CD4-positive, CD25-positive, alpha-beta regulatory T cell (primary cell): ENCODE data around the gene GRIK4. TPM values are rescaled to one million over a fixed set of nuclear protein-coding genes. Genes with fewer than 3 reads are reported as not detected.

ENCODE experiments used
- ATAC-seq, 2 donors: fragments of 150-1000 bp; cut with Tn5 transposase; one replicate each; pipeline ENCODE4 v1.10.0; 2021; ENCODE audit warnings: low read depth in 2 of 2, moderate number of reproducible peaks in 2 of 2, moderate library complexity in 1 of 2
- DNase-seq, 3 donors: peaks; one replicate each; pipeline versions ENCODE4 v3.0.0 to v3.0.0-alpha.2; 2012 to 2022; ENCODE audit warnings: mixed read lengths in 1 of 3
- H3K27ac ChIP-seq: one replicate; pipeline ENCODE4 v1.7.0; 2013; ENCODE audit warnings: mild to moderate bottlenecking, low read length; ENCODE audit not compliant: insufficient read depth, poor library complexity, severe bottlenecking
- H3K27me3 ChIP-seq: one replicate; pipeline ENCODE4 v1.7.0; 2013; ENCODE audit warnings: low read length; ENCODE audit not compliant: control insufficient read depth, insufficient read depth
- H3K36me3 ChIP-seq: one replicate; pipeline ENCODE4 v1.7.0; 2013; ENCODE audit warnings: mild to moderate bottlenecking, low read length, moderate library complexity; ENCODE audit not compliant: control insufficient read depth, insufficient read depth
- H3K4me1 ChIP-seq: 2 replicates; pipeline ENCODE4 v1.7.0; 2013; ENCODE audit warnings: mild to moderate bottlenecking, low read length; ENCODE audit not compliant: insufficient read depth, control insufficient read depth, poor library complexity, severe bottlenecking
- H3K4me3 ChIP-seq: one replicate; pipeline ENCODE4 v1.7.0; 2013; ENCODE audit warnings: low read depth, mild to moderate bottlenecking, low read length, moderate library complexity
- H3K9me3 ChIP-seq, 2 experiments: 1 replicate in 1 of 2; 2 replicates in 1 of 2; pipeline ENCODE4 v1.7.0; 2013; ENCODE audit warnings: low read length in 2 of 2, mild to moderate bottlenecking in 1 of 2, moderate library complexity in 1 of 2; ENCODE audit not compliant: control insufficient read depth in 2 of 2
- H3K27ac Mint-ChIP-seq, 3 donors: one replicate each; pipeline ENCODE4 v1.8.0; 2020 to 2022; ENCODE audit warnings: mild to moderate bottlenecking in 3 of 3, mixed read lengths in 3 of 3, moderate library complexity in 2 of 3
- H3K27me3 Mint-ChIP-seq: one replicate; pipeline ENCODE4 v1.8.0; 2022; ENCODE audit warnings: mild to moderate bottlenecking, mixed read lengths
- H3K36me3 Mint-ChIP-seq: one replicate; pipeline ENCODE4 v1.8.0; 2020; ENCODE audit warnings: mixed read lengths
- H3K4me1 Mint-ChIP-seq, 4 donors: one replicate each; pipeline ENCODE4 v1.8.0; 2020 to 2022; ENCODE audit warnings: mixed read lengths in 4 of 4, mild to moderate bottlenecking in 1 of 4
- H3K4me3 Mint-ChIP-seq, 4 donors: one replicate each; pipeline ENCODE4 v1.8.0; 2020 to 2022; ENCODE audit warnings: mild to moderate bottlenecking in 4 of 4, mixed read lengths in 4 of 4, moderate library complexity in 3 of 4
- H3K9me3 Mint-ChIP-seq, 7 donors: one replicate each; pipeline ENCODE4 v1.8.0; 2020 to 2022; ENCODE audit warnings: mixed read lengths in 7 of 7, mild to moderate bottlenecking in 3 of 7, moderate library complexity in 2 of 7
- polyA plus RNA-seq, 4 donors: library from polyadenylated mRNA; unstranded; fragments of 300-500 nt; fragmentation: Illumina TruSeq; gene quantifications; one replicate each; pipeline ENCODE4 v1.2.3, GENCODE V29; 2021
- total RNA-seq: library from RNA; stranded (reverse); gene quantifications from one replicate; pipeline ENCODE4 v1.2.3, GENCODE V29; 2022

Gene GRIK4
- total and polyA plus RNA-seq, 5 donors from 2014 or later = not detected

DNA sequence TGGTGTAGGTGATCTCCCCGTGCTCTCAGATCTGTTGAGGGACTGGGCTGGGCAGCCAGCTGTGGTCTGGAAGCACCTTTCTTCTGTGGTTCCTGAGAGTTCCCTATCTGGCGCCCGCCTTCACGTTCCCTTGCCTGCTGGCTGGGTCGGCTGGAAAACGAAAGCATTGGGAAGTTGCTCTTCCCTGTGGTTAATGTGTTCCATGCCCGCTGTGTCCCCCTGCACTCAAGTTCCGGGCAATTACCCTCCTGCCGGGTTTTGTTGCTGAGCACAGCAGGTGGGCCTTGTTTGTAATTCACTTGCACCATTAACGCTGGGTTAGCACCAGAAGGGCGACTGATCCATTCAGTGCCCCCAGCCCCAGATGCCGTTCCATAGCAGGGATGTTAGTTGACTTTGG, 134.1 kb downstream of the GRIK4 start:
- no peaks in the 10 kb centered on the region for H3K9me3 ChIP-seq
- Mint-ChIP-seq H3K36me3 (no peaks in the 10 kb centered on the region), H3K4me3 (no peak overlapping the region), H3K27me3 (peaks cover 4% of the 10 kb centered on the region), H3K9me3 (peaks cover 0 to 5% (median 0%) of the 10 kb centered on the region in 7 donors), H3K27ac (no peak overlapping the region), H3K4me1 (no peaks in the 10 kb centered on the region)
- DNase-seq = no peak
- H3K4me1 ChIP-seq = no peaks in the 10 kb centered on the region
- H3K36me3 ChIP-seq = no peaks in the 10 kb centered on the region
- H3K27me3 ChIP-seq = peaks cover 3% of the 10 kb centered on the region
- ATAC-seq = no peak
- H3K27ac ChIP-seq = no peak overlapping the region
- H3K4me3 ChIP-seq = no peak overlapping the region

DNA sequence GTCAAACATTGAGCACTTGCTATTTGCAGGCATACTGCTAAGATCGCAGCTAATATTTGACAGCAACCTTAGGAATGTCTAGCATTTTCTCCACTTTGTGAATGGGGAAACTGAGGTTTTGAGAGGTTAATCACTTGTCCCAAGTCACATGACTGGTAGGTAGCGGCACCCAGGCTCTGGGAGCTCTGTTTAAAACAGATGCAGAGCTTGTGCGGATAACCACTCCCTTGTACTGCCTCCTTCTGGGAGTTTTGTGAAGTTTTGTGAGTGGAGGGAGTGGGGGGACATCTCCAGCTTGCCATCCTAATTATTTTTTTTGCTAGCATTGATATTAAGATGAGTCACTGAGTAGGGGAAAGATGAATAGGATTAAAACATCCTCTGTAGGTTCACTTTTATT, 134.7 kb downstream of the GRIK4 start:
- H3K36me3 ChIP-seq = no peaks in the 10 kb centered on the region
- no peaks in the 10 kb centered on the region for H3K4me1 ChIP-seq
- Mint-ChIP-seq H3K36me3 (no peaks in the 10 kb centered on the region), H3K4me1 (no peaks in the 10 kb centered on the region), H3K4me3 (no peak overlapping the region), H3K9me3 (peaks cover 0 to 5% (median 0%) of the 10 kb centered on the region in 7 donors), H3K27ac (no peak overlapping the region), H3K27me3 (peaks cover 4% of the 10 kb centered on the region)
- H3K27me3 ChIP-seq = peaks cover 3% of the 10 kb centered on the region
- DNase-seq = no peak
- H3K27ac ChIP-seq = no peak overlapping the region
- no peak overlapping the region for H3K4me3 ChIP-seq
- no peaks in the 10 kb centered on the region for H3K9me3 ChIP-seq
- ATAC-seq = no peak

DNA sequence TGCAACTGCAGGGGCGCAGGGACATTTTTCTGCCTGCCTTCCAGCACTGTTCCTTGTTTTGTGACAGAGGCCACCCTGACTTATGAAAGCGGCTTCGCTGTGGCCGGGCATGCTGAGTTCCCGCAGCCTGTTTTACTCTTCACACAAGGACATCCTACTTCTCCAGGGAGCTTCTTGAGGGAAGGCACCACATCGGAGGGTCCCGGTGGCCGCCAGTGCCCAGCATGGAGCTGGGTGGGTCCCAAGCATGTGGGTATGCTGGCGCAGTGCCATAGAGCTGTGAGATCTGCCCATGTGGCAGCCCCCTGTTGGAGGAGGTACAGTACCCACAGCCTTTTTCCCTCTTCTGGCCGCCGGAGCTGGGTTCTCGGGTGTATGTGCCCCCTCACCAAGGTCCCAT, 136.1 kb downstream of the GRIK4 start:
- Mint-ChIP-seq H3K4me1 (no peaks in the 10 kb centered on the region), H3K27me3 (peaks cover 4% of the 10 kb centered on the region), H3K36me3 (no peaks in the 10 kb centered on the region), H3K27ac (no peak overlapping the region), H3K9me3 (peaks cover 0 to 2% (median 0%) of the 10 kb centered on the region in 7 donors), H3K4me3 (no peak overlapping the region)
- Histone ChIP-seq H3K9me3 (no peaks in the 10 kb centered on the region), H3K4me3 (no peak overlapping the region), H3K4me1 (no peaks in the 10 kb centered on the region), H3K27ac (no peak overlapping the region), H3K36me3 (no peaks in the 10 kb centered on the region), H3K27me3 (peaks cover 3% of the 10 kb centered on the region)
- ATAC-seq (no peak), DNase-seq (no peak)

GRCh38 chr11:120648771-120649170, 137.2 kb downstream of the GRIK4 start:
- DNase-seq = no peak

DNA sequence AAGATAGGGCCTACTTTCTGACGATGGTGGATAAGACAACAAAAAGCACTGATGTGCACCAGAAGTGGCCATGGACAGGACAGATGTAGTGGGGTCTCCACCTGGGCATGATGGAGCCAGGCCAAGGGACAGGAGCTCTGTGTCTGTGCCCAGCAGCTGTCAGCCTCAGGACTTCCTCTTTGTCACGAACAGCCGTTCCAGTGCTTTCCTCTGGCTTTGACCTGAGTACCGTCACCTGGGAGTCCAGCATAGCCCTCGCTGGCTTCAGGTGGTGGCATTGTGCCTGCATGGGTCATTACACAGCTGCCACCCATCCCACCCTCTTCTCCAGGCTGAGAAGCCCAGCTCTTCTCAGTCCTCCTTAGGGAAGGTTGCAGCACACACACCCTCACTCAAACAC, 137.8 kb downstream of the GRIK4 start:
- H3K27me3 ChIP-seq = peaks cover 3% of the 10 kb centered on the region
- Mint-ChIP-seq H3K4me1 (no peaks in the 10 kb centered on the region), H3K36me3 (no peaks in the 10 kb centered on the region), H3K4me3 (no peak overlapping the region), H3K27me3 (peaks cover 4% of the 10 kb centered on the region), H3K9me3 (peaks cover 0 to 2% (median 0%) of the 10 kb centered on the region in 7 donors), H3K27ac (no peak overlapping the region)
- no peak overlapping the region for H3K27ac ChIP-seq
- ATAC-seq (no peak), DNase-seq (no peak)
- no peaks in the 10 kb centered on the region for H3K36me3 ChIP-seq
- no peak overlapping the region for H3K4me3 ChIP-seq
- H3K4me1 ChIP-seq = no peaks in the 10 kb centered on the region
- no peaks in the 10 kb centered on the region for H3K9me3 ChIP-seq

More at GRCh38 chr11:120648771-120649170, 137.2 kb downstream of the GRIK4 start:
- Histone ChIP-seq H3K4me3 (no peak overlapping the region), H3K27ac (no peak overlapping the region), H3K27me3 (peaks cover 3% of the 10 kb centered on the region), H3K4me1 (no peaks in the 10 kb centered on the region), H3K36me3 (no peaks in the 10 kb centered on the region), H3K9me3 (no peaks in the 10 kb centered on the region)
- no peaks in the 10 kb centered on the region for H3K36me3 Mint-ChIP-seq
- H3K4me3 Mint-ChIP-seq = no peak overlapping the region
- H3K27me3 Mint-ChIP-seq = peaks cover 4% of the 10 kb centered on the region
- no peaks in the 10 kb centered on the region for H3K4me1 Mint-ChIP-seq
- peaks cover 0 to 2% (median 0%) of the 10 kb centered on the region in 7 donors for H3K9me3 Mint-ChIP-seq
- no peak for ATAC-seq
- H3K27ac Mint-ChIP-seq = no peak overlapping the region

DNA sequence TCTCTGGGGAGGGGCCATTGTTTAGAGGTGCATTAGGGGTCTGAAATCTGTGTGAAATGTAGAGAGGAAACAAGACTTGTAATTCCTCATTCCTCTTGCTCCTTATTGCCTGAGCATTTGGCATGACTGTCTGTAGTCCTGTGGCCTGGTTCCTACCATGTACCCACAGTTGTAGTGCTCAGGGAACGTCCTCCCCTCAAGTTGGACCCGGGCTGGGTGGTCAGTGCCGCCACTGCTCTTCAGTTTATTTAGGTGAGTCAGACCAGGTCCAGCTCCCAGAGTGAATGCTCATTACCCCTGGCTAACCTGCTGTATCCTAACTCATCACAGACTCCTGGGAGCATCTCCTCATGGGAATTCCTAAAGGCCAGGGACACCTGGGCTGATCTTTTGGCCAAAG, 139.8 kb downstream of the GRIK4 start:
- Mint-ChIP-seq H3K9me3 (peaks cover 0 to 2% (median 0%) of the 10 kb centered on the region in 7 donors), H3K4me1 (no peaks in the 10 kb centered on the region), H3K36me3 (no peaks in the 10 kb centered on the region), H3K27ac (no peak overlapping the region), H3K27me3 (no peaks in the 10 kb centered on the region), H3K4me3 (no peak overlapping the region)
- H3K27me3 ChIP-seq = no peaks in the 10 kb centered on the region
- H3K36me3 ChIP-seq = no peaks in the 10 kb centered on the region
- ATAC-seq = no peak
- no peaks in the 10 kb centered on the region for H3K9me3 ChIP-seq
- H3K4me3 ChIP-seq = no peak overlapping the region
- no peak overlapping the region for H3K27ac ChIP-seq
- DNase-seq = no peak
- no peaks in the 10 kb centered on the region for H3K4me1 ChIP-seq

- H3K36me3 Mint-ChIP-seq = no peaks in the 10 kb centered on the region
- H3K9me3 Mint-ChIP-seq = peaks cover 0 to 2% (median 0%) of the 10 kb centered on the region in 7 donors
- no peaks in the 10 kb centered on the region for H3K27me3 Mint-ChIP-seq
- H3K27ac ChIP-seq = no peak overlapping the region
- H3K4me1 ChIP-seq = no peaks in the 10 kb centered on the region
- H3K36me3 ChIP-seq = no peaks in the 10 kb centered on the region
- no peaks in the 10 kb centered on the region for H3K27me3 ChIP-seq
- DNase-seq (no peak), ATAC-seq (no peak)
- H3K4me3 Mint-ChIP-seq = no peak overlapping the region
- no peak overlapping the region for H3K4me3 ChIP-seq
- H3K9me3 ChIP-seq = no peaks in the 10 kb centered on the region
- no peak overlapping the region for H3K27ac Mint-ChIP-seq
- H3K4me1 Mint-ChIP-seq = no peaks in the 10 kb centered on the region
Observed at GRCh38 chr11:120651836-120652235, 140.3 kb downstream of the GRIK4 start.

- Mint-ChIP-seq H3K4me3 (no peak overlapping the region), H3K9me3 (peaks cover 0 to 2% (median 0%) of the 10 kb centered on the region in 7 donors), H3K4me1 (no peaks in the 10 kb centered on the region), H3K36me3 (no peaks in the 10 kb centered on the region), H3K27ac (no peak overlapping the region), H3K27me3 (no peaks in the 10 kb centered on the region)
- no peak overlapping the region for H3K27ac ChIP-seq
- no peaks in the 10 kb centered on the region for H3K4me1 ChIP-seq
- no peaks in the 10 kb centered on the region for H3K36me3 ChIP-seq
- no peaks in the 10 kb centered on the region for H3K9me3 ChIP-seq
- no peaks in the 10 kb centered on the region for H3K27me3 ChIP-seq
- DNase-seq (peak in 1 of 3 donors; percentile 12), ATAC-seq (no peak)
- H3K4me3 ChIP-seq = no peak overlapping the region
Observed at GRCh38 chr11:120652705-120653335, 141.3 kb downstream of the GRIK4 start.
